Lung (tissue), 12 donors: ENCODE results near the gene PEPD. TPM values are rescaled to one million over a fixed set of nuclear protein-coding genes. Genes with fewer than 3 reads are reported as not detected.
A peak's percentile ranks its signal among the peaks of the same experiment; 100 is the strongest.

Experiments used
- ATAC-seq: fragments of 200-7000 bp; cut with Tn5 transposase; one replicate; pipeline ENCODE4 v1.9.1; 2020; ENCODE audit warnings: moderate number of reproducible peaks; ENCODE audit not compliant: insufficient read depth, low FRiP score
- DNase-seq, 3 donors: peaks; one replicate each; pipeline ENCODE4 v3.0.0-alpha.2; 2013 to 2017
- H3K27ac ChIP-seq, 2 donors: one replicate each; pipeline ENCODE4 v1.5.1; 2013; ENCODE audit warnings: mild to moderate bottlenecking in 2 of 2, moderate library complexity in 2 of 2, control low read depth in 1 of 2, inconsistent platforms in 1 of 2, low read depth in 1 of 2, low read length in 1 of 2
- H3K27me3 ChIP-seq, 3 donors: one replicate each; pipeline ENCODE4 v1.5.1; 2013; ENCODE audit warnings: low read length in 2 of 3; ENCODE audit not compliant: control insufficient read depth in 3 of 3, insufficient read depth in 3 of 3
- H3K36me3 ChIP-seq, 4 donors: one replicate each; pipeline ENCODE4 v1.5.1; 2013; ENCODE audit warnings: low read length in 4 of 4, mild to moderate bottlenecking in 1 of 4, moderate library complexity in 1 of 4; ENCODE audit not compliant: control insufficient read depth in 4 of 4, insufficient read depth in 4 of 4
- H3K4me1 ChIP-seq, 5 donors: one replicate each; pipeline ENCODE4 v1.5.1; 2013; ENCODE audit warnings: low read length in 5 of 5, mild to moderate bottlenecking in 2 of 5, moderate library complexity in 1 of 5; ENCODE audit not compliant: control insufficient read depth in 5 of 5, insufficient read depth in 5 of 5
- H3K4me3 ChIP-seq: one replicate; pipeline ENCODE4 v1.5.1; 2013; ENCODE audit warnings: mild to moderate bottlenecking, control low read depth, moderate library complexity
- H3K9ac ChIP-seq, 2 donors: one replicate each; pipeline ENCODE4 v1.5.1; 2013; ENCODE audit warnings: low read length in 2 of 2, control low read depth in 1 of 2; ENCODE audit not compliant: insufficient read depth in 1 of 2
- H3K9me3 ChIP-seq, 4 donors: one replicate each; pipeline ENCODE4 v1.5.1; 2013; ENCODE audit warnings: low read length in 3 of 4, mild to moderate bottlenecking in 1 of 4, moderate library complexity in 1 of 4; ENCODE audit not compliant: control insufficient read depth in 4 of 4, insufficient read depth in 3 of 4
- WGBS, 2 donors: extraction: QIAGEN DNeasy Blood & Tissue Kit; methylation state at CpG; one replicate each; pipeline ENCODE4 v1.1.7; 2013; 5-methylcytosine and 5-hydroxymethylcytosine counted together
- polyA plus RNA-seq, 2 donors: library from polyadenylated mRNA; stranded (reverse); fragments of 200-250 nt; gene quantifications; one replicate each; pipeline ENCODE4 v1.2.1, GENCODE V29; 2013
- total RNA-seq, 2 donors: library from RNA; depleted of rRNA in 1 of 2; stranded (reverse); fragments of >200 nt in 1 of 2; gene quantifications; one replicate each; pipeline ENCODE4 v1.2.1, GENCODE V29; 2014 to 2021
- TF ChIP-seq, protein P1 (sequence below): IDR thresholded peaks from 2 replicates; pipeline ENCODE4 v1.5.1; 2012; ENCODE audit warnings: mild to moderate bottlenecking; ENCODE audit errors: control extremely low read depth, extremely low read depth
- donor health status: control.
- donor health status: control.
- donor health status: Bipolar disorder and iron deficiency.
- donor health status: healthy.
- donor health status: DM: yes; HTN: yes; CAD: no.

PEPD gene
- total and polyA plus RNA-seq, 4 donors, result 29.6 to 88.2 (median 73.4) TPM

DNA sequence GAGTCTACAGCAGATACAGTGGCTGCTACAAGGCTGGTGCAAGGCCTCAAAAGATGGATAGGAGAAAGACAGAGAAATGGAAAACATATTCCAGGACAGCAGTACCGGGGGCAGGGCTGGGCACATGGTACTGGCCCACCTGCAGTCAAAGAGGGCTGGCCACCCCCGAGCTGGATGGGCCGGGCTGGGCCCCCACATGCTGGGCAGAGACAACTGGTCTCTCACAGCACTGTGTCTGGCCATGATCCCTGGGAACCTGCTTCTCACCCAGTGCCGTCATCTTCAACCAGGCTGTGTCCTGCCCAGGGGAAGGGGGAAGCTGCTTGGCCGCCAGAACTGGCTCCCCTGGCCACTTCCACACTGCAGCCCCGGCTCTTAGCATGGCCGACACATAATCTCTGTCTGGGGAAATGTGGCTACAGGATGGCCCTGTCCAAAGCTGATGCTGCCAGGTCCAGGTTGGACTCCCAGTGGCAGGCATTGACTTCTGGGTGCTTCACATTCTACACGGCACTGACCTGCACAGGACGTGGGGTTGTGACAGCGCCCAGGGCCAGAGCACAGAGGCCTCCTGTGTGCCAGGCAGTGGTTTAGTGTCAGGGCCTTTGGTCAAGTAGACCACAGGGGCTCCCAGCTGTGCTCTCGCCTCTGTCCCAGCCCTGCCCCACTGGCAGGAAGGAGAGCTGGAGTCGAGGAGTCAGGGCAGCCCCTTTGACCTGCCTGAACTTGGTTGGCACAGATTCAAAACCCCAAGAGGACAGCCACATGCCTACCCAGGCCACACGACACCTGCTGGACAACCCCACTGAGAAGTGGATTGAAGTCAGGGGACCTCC lies 21.7 kb downstream of the PEPD start:
- no peak overlapping the region for H3K4me3 ChIP-seq
- TF ChIP-seq, protein P1, sequence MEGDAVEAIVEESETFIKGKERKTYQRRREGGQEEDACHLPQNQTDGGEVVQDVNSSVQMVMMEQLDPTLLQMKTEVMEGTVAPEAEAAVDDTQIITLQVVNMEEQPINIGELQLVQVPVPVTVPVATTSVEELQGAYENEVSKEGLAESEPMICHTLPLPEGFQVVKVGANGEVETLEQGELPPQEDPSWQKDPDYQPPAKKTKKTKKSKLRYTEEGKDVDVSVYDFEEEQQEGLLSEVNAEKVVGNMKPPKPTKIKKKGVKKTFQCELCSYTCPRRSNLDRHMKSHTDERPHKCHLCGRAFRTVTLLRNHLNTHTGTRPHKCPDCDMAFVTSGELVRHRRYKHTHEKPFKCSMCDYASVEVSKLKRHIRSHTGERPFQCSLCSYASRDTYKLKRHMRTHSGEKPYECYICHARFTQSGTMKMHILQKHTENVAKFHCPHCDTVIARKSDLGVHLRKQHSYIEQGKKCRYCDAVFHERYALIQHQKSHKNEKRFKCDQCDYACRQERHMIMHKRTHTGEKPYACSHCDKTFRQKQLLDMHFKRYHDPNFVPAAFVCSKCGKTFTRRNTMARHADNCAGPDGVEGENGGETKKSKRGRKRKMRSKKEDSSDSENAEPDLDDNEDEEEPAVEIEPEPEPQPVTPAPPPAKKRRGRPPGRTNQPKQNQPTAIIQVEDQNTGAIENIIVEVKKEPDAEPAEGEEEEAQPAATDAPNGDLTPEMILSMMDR, result no peak
- no peak overlapping the region for H3K9ac ChIP-seq
- peaks cover 0 to 40% (median 3%) of the 10 kb centered on the region in 4 donors for H3K36me3 ChIP-seq
- peak in 1 of 3 donors; percentile 8 for DNase-seq
- H3K27me3 ChIP-seq, result no peaks in the 10 kb centered on the region
- H3K4me1 ChIP-seq, result no peaks in the 10 kb centered on the region
- peaks cover 0 to 2% (median 0%) of the 10 kb centered on the region in 4 donors for H3K9me3 ChIP-seq
- no peak for ATAC-seq
- 89 to 90% methylated on average over 13 of the region's 13 CpGs for WGBS, 2 donors
- no peak overlapping the region for H3K27ac ChIP-seq

DNA sequence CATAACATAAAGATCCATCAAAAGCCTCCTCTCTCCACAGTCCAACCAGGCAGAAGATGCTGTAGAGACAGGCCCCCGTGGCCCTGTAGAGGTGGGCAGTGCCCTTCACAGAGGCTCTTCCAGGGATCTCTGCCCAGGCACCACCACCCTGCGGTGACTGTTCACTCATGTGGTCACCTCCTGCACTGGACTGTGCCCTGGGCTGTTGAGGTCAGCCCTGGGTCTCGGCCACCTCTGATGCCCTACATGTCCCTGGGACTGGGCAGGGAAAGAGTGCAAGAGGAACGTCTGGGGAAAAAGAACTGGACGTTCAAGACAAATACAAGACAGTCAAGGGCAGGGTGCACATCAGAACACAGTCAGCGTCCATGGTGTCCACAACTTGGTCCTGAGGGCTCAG lies 22.3 kb downstream of the PEPD start:
- TF ChIP-seq, protein P1, result no peak
- Histone ChIP-seq H3K9ac (no peak overlapping the region), H3K27ac (no peak overlapping the region), H3K9me3 (peaks cover 0 to 2% (median 0%) of the 10 kb centered on the region in 4 donors), H3K4me3 (no peak overlapping the region), H3K27me3 (no peaks in the 10 kb centered on the region), H3K4me1 (no peaks in the 10 kb centered on the region), H3K36me3 (peaks cover 0 to 39% (median 3%) of the 10 kb centered on the region in 4 donors)
- 76 to 80% methylated on average over 6 of the region's 6 CpGs for WGBS, 2 donors
- no peak for ATAC-seq
- DNase-seq, result no peak

DNA sequence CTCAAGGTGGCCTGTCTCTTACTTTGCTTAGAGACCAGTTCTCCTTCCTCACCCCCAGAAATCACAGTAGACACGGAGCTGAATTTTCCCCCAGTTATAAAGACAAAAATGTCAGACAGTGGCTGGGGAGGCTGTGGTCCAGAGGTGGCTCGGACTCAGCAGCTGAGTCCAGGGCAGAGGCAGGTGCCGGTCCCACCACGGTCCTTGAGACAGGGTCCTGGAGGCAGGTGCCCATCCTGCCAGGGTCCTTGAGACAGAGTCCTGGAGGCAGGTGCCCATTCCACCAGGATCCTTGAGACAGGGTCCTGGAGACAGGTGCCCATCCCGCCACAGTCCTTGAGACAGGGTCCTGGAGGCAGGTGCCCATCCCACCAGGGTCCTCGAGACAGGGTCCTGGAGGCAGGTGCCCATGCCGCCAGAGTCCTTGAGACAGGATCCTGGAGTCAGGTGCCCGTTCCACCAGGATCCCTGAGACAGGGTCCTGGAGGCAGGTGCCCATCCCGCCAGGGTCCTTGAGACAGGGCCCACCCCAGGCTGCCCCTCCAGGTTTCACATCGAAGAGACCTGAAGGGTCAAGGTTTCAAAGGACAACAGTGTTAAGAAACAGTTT lies 23.1 kb downstream of the PEPD start:
- H3K36me3 ChIP-seq, result peaks cover 0 to 35% (median 3%) of the 10 kb centered on the region in 4 donors
- H3K27ac ChIP-seq, result no peak overlapping the region
- no peaks in the 10 kb centered on the region for H3K4me1 ChIP-seq
- WGBS, 2 donors, result 88 to 95% methylated on average over 10 of the region's 10 CpGs
- TF ChIP-seq, protein P1, result no peak
- H3K4me3 ChIP-seq, result no peak overlapping the region
- no peak for ATAC-seq
- peaks cover 0 to 2% (median 0%) of the 10 kb centered on the region in 4 donors for H3K9me3 ChIP-seq
- peak in 1 of 3 donors; percentile 3 for DNase-seq
- H3K9ac ChIP-seq, result no peak overlapping the region
- no peaks in the 10 kb centered on the region for H3K27me3 ChIP-seq
